ENCODE data around the gene CERS4.

The CERS4 gene

DNA sequence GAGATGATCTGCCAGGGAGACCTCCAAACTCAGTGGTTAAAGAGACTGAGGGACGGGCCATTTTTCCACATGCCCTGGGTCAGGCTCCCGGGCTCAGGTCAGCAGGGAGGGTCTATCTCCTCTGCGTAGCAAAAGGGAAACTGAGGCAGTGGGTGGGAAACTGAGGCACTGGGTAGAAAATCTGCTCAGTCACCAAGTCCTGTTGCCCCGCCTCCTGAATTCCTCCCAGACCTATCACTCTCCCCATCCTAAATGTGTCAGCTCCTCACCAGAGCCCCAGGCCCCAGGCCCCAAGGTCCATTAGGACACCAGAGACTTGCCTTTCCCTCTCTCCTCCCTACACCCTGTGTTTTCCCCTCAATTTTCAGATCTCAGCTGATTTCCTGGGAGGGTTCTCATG lies 96.6 kb downstream of the CERS4 start:
- H3K27ac ChIP-seq = peak overlapping the region; percentile 70; the same call in 1 of the 2 replicates
- no peak for TF ChIP-seq CTCF (conservative IDR thresholded peaks at IDR 0.05)

DNA sequence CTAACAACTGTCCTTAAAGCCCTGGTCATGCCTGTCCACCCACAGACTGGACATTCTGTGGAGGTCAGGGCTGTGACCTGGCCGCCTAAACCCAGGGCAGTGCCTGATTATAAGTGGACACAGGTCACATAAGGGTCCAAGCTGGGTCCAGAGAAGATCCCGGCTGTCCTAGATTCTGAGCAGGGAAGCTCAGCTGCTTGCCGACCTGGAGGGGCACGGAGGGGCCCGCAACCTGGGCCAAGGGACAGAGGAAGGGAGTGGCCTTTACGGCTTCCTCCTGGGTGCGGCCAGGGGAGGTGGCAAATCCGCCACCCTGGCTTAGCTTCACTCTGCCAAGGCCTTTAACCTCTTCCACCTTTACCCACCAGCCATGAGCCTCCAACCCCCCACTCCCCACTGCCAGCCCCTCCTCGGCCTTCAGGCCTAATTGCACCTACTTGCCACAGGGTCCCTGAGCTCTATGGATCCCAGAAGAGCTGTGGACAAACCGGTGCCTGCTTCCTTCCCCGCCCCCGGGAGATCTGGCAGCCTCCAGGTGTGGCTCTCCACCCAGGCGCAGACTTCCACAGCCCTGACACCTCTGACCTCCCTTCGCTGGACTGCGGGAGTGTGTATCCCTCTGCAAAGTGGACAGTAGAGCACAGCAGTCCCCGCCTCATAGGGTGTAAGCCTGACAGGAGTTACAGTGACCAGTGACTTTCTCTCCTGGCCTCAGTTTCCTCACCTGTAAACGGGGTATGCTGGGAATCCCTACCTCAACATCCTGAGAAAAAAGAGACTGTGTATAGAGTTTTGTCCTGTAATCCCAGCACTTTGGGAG lies 97.3 kb downstream of the CERS4 start:
- peak overlapping the region; percentile 70; the same call in 1 of the 2 replicates for H3K27ac ChIP-seq
- no peak for TF ChIP-seq CTCF (conservative IDR thresholded peaks at IDR 0.05)

DNA sequence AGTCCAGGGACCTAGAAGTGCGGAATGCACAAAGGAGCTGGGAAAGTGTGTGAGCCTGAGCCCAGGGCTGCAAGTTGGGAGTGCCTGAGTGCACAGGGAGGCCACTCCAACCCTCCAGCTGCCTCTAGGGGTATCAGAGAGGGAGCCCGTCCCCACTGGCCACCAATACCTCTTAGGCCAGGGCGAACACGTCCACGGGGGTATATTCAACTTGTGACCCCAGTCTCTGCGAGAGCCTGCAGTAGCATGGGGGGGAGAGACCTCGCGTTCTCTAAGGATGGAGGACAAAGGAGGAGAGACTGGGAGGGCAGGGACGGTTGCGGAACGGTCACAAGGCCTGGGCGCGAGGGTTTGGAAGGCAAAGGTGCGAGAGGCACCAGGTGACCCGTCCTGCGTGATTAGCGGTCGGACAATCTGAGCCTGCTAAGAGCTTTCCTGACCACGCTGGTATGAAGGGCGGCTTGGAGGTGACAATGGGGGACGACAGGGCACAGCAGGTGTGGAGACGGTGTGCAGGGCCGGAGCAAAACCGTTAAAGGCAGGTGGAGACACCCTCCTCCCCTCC lies 98.3 kb downstream of the CERS4 start:
- peak overlapping the region; percentile 70 for H3K27ac ChIP-seq
- no peak for TF ChIP-seq CTCF (conservative IDR thresholded peaks at IDR 0.05)

DNA sequence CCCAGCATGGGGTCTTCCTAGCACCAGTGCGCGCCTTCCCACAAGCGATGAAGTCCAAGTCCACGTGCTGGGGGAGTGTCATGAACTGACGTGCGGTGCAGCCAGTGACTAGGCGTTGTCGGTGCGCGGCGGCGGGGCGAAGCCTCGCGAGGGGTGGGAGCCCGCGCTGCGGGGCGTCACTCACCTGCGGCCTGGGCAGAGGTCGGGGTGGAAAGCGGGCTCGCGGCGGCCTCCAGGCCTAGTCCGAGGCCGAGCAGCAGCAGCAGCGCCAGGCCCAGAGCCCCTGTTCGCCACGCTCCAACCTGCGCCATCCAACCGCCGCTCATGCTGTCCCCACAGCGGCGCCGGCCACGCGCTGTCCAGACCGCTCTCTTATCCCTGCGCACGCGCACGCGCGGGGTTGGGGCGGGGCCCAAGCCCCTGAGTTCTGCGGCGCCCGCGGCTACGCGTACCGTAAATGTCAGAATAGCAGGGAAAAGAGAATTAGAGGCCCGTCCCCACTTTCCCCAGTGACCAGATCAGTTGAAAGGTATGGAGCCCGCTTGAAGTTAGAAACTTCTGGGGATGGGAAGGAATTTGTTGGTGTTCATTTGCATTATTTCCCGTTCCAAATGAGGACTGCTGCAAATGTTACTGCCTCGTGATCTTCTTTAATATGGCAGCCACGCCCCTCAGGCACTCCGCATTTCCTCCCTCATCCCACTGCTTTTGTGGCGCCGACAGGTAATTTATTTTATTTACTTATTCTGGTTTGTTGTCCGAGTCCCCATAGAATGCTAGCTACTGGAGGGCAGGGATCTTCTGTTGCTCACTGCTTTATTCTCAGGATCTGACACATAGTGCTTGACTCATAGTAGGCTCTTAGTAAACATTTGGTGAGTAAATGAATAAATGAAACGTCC lies 99.0 kb downstream of the CERS4 start, which contains the start of gene CD320:
Gene CD320 (minus strand): TSS at position 394 of the 902 bp plus-strand sequence. CDS start 68 bp downstream, at position 326.
- TF ChIP-seq CTCF (conservative IDR thresholded peaks at IDR 0.05) = no peak
- H3K27ac ChIP-seq = peak within 1 kb of the TSS; percentile 70

DNA sequence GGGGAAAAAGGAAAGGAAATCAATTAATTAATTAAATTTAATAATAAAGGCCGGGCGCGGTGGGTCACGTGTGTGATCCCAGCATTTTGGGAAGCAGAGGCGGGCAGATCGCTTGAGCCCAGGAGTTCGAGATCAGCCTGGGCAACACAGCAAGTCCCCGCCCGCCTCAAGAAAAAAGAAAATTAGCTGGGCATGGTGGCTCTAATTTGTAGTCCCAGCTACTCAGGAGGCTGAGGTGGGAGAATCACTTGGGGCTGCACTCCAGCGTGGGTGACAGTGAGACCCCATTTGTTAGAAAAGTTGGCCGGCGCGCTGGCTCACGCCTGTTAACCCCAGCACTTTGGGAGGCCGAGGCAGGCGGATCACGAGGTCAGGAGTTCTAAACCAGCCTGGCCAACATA lies 99.7 kb downstream of the CERS4 start:
- TF ChIP-seq CTCF (conservative IDR thresholded peaks at IDR 0.05) = no peak
- peak overlapping the region; percentile 70 for H3K27ac ChIP-seq

- no peak for TF ChIP-seq CTCF (conservative IDR thresholded peaks at IDR 0.05)
- H3K27ac ChIP-seq = peak overlapping the region; percentile 55
Measured at GRCh38 chr19:8310342-8311055, 101.3 kb downstream of the CERS4 start.
